22Rv1 (cell line): Measurements from ENCODE around the gene TMEM176A.

Experiments
- H3K27ac ChIP-seq: fragments of 450-650 bp; 2 replicates; pipeline ENCODE4 v1.5.1; 2017
- ZFX ChIP-seq: fragments of 450-650 bp; IDR thresholded peaks from 2 replicates; pipeline ENCODE4 v1.6.1; 2017; ENCODE audit warnings: antibody characterized with exemption, borderline replicate concordance
- TF ChIP-seq, protein P1 (sequence below): fragments of 450-650 bp; IDR thresholded peaks from 2 replicates; pipeline ENCODE4 v1.5.1; 2017; ENCODE audit warnings: mild to moderate bottlenecking

Gene TMEM176A

DNA sequence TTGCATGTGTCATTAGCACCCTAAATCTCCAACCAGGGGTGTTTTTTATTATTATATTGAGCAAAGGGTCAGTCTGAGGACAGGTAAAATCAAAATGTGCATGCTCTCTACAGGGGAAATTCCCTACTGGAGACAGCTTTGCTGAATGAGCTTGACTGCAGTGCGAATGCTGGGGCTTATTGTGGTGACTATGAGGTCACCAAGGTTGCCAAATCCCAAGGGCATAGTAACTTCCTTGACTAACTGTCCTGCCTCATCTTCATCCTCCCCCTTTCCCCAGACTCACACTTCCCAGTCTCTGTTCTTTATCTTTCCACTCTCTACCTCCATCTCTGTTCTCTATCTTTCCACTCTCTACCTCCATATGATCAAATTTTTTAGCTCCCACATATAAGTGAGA, 28.9 kb downstream of the TMEM176A start:
- TF ChIP-seq, protein P1, sequence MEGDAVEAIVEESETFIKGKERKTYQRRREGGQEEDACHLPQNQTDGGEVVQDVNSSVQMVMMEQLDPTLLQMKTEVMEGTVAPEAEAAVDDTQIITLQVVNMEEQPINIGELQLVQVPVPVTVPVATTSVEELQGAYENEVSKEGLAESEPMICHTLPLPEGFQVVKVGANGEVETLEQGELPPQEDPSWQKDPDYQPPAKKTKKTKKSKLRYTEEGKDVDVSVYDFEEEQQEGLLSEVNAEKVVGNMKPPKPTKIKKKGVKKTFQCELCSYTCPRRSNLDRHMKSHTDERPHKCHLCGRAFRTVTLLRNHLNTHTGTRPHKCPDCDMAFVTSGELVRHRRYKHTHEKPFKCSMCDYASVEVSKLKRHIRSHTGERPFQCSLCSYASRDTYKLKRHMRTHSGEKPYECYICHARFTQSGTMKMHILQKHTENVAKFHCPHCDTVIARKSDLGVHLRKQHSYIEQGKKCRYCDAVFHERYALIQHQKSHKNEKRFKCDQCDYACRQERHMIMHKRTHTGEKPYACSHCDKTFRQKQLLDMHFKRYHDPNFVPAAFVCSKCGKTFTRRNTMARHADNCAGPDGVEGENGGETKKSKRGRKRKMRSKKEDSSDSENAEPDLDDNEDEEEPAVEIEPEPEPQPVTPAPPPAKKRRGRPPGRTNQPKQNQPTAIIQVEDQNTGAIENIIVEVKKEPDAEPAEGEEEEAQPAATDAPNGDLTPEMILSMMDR, result no peak
- no peak for TF ChIP-seq ZFX
- no peak overlapping the region for H3K27ac ChIP-seq

DNA sequence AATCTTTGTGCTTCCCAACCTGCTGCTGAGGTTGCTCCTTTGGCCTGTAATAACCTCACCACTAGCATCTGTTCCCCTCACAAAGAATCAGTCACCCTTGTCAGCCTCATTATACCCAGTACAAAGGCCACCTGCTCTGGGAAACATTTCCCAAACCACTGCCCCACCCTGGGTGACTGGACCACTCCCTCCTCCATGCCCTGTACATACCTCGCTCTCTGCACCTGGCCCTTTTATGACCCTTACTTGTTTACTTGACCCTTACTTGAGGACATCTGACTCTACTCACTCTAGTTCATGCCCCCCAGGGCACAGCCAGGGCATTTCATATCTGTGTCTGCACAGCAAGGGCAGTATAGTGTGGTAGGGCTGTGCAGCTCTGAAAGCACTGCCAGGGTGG, 30.4 kb downstream of the TMEM176A start:
- no peak for TF ChIP-seq ZFX
- TF ChIP-seq, protein P1, result no peak
- no peak overlapping the region for H3K27ac ChIP-seq

DNA sequence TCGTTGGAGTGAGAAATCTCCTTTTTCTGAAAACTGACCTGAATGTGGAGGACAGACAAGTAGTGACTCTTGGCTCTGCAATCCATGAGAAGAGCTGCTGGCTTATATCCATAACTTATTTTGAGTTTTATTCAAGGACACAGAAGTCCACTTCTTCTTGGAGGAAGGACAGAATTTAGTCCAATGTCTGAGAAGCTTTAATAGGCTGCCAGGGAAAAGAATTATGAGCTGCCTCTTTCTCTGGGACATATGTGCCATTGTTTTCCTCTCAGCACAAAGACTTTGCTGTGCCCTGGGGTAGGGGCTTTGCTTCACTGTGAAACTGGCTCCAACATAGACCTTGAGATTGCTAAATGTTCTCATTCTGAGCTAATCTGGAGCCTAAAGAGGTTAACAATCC, 31.3 kb downstream of the TMEM176A start:
- H3K27ac ChIP-seq, result no peak overlapping the region
- TF ChIP-seq, protein P1, result no peak
- TF ChIP-seq ZFX, result no peak

DNA sequence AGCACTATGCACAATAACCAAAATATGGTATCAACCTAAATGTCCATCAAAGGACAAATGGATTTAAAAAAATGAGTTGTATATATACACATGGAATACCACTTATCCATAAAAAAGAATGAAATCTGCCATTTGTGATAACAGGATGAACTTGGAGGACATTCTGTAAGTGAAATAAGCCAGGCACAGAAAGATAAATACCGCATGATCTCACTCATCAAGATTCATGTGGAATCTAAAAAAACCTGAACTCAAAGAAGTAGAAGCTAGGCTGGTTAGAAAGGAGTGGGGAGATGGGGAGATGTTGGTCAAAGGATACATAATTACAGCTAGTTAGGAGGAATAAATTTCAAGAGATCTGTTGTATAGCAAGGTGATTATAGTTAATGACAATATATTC, 34.5 kb downstream of the TMEM176A start:
- TF ChIP-seq ZFX, result no peak
- TF ChIP-seq, protein P1, result no peak
- no peak overlapping the region for H3K27ac ChIP-seq

DNA sequence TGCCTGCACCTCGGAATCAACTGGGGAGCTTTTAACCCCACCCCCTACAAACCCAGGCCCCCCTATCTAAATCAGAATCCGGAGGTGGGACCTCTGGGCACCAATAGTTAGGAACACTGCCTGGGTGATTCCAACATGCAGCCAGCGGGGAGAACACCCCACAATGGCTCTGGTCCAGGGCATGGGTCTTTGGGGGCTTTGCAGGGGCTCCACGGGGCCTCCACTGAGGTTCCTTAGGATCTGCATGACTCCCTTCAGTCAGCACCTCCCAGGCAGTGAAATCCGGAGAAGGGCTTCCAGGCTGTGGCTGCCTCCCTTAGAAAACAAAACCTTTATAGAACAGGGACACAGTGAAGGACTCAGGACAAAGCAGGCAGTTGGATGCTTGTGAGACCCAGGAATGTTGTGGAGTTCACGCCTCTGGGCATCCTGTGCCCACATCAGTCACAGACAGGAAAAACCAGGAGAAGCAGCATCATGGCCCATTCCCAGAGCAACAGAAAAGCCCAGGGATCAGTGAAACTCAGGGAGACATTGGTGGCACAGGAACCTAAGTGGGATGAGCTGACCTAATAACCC, 35.2 kb downstream of the TMEM176A start:
- no peak overlapping the region for H3K27ac ChIP-seq
- no peak for TF ChIP-seq ZFX
- TF ChIP-seq, protein P1, result no peak

DNA sequence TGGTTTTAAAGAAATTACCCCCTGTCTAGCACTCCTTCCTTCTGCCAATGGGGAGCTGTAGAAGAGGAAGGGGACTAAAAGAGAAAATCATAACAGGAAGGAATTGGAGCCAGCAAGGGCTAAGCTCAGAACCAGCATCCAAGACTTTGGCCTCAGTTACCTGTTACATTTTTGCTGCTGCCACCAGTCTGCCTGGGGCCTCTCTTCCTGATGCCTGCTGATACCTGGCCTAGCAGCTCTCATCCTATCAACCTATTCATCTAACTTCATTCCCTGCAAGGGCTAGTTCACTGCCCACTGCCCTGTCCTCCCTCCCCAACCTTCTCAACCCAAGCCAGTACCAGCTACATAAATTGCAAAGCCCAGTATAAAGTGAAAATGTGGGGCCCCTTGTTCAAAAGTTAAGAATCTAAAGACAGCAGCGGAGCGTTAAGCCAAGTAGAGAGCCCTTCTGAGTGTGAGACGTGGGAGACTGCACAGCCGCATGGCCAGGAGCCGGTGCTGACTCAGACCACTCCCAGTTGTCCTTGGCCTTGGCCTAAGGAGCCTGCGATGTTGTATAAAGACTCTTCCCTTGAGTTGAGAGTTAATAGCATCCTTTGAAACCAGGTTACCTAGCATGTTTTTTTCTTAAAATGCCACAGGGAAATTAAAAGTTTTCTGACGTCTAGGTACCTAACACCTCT, 38.5 kb downstream of the TMEM176A start:
- TF ChIP-seq, protein P1, result no peak
- no peak for TF ChIP-seq ZFX
- no peak overlapping the region for H3K27ac ChIP-seq

DNA sequence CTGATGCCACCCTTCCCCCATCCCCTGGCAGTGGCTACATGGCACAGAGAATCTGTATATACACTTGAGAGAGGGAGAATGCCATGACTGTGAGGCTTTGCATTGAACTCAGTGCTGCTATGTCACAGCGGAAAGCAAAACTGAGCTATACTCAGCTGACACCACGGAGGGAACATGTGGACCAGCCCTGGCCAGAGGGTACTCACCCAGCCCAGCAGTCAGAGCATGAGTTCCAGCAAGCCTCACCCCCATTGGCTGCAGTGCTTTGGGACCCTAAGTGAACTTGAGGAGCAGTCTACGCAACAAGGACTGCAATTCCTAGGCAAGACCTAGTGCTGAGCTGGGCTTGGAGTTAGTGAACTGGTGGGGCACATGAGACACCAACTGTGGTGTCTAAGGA, 41.4 kb downstream of the TMEM176A start:
- H3K27ac ChIP-seq, result no peak overlapping the region
- no peak for TF ChIP-seq ZFX
- TF ChIP-seq, protein P1, result no peak
